MM.1S (cell line): ENCODE measurements around the gene PRKCA.

Experiments used
- EZH2 ChIP-seq: fragments of 300-600 bp; sonication (generic); optimal IDR thresholded peaks from 2 replicates; pipeline ENCODE3; 2017; ENCODE audit warnings: low read depth, mild to moderate bottlenecking, antibody characterized with exemption, low read length, mixed read lengths
- EZH2phosphoT487 ChIP-seq: fragments of 300-600 bp; sonication (generic); IDR thresholded peaks from 2 replicates; pipeline ENCODE4 v1.6.1; 2018; ENCODE audit warnings: antibody characterized with exemption, low read length
- TF ChIP-seq, protein P1 (sequence below): fragments of 300-600 bp; sonication (generic); IDR thresholded peaks from 2 replicates; pipeline ENCODE4 v1.5.1; 2016; ENCODE audit warnings: antibody characterized with exemption, low read length, mixed read lengths

DNA sequence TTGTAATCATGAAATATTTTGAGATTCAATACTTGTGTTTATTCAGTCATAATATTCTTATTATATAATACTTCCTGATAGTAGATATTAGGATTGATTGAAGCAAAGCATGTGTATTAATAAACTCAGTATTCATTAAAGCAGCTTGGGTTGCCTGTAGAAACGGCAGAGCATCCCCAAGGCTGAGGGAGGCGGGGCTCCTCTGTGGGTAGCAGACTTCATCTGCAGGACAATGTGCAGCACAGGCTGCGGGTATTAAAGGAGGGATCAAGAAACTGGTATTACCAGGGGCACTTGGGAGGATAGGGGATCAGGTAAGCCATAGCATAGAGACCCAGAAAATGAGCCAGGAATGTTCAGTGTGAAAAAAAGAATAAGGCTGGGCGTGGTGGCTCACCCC lies 213.6 kb downstream of the PRKCA start:
- TF ChIP-seq EZH2 (no peak), EZH2phosphoT487 (no peak)
- TF ChIP-seq, protein P1, sequence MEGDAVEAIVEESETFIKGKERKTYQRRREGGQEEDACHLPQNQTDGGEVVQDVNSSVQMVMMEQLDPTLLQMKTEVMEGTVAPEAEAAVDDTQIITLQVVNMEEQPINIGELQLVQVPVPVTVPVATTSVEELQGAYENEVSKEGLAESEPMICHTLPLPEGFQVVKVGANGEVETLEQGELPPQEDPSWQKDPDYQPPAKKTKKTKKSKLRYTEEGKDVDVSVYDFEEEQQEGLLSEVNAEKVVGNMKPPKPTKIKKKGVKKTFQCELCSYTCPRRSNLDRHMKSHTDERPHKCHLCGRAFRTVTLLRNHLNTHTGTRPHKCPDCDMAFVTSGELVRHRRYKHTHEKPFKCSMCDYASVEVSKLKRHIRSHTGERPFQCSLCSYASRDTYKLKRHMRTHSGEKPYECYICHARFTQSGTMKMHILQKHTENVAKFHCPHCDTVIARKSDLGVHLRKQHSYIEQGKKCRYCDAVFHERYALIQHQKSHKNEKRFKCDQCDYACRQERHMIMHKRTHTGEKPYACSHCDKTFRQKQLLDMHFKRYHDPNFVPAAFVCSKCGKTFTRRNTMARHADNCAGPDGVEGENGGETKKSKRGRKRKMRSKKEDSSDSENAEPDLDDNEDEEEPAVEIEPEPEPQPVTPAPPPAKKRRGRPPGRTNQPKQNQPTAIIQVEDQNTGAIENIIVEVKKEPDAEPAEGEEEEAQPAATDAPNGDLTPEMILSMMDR = no peak
